HUES6 (cell line): ENCODE results near the gene GLS.

Source experiments
- H3K27ac ChIP-seq: 2 replicates; pipeline ENCODE4 v1.7.0; 2013; ENCODE audit warnings: low read depth, mild to moderate bottlenecking, low read length, inconsistent platforms
- H3K27me3 ChIP-seq: 2 replicates; pipeline ENCODE4 v1.6.1; 2013; ENCODE audit warnings: low read length; ENCODE audit not compliant: control insufficient read depth, insufficient read depth
- H3K36me3 ChIP-seq: 2 replicates; pipeline ENCODE4 v1.6.1; 2013; ENCODE audit warnings: low read length; ENCODE audit not compliant: control insufficient read depth, insufficient read depth
- H3K4me1 ChIP-seq: 2 replicates; pipeline ENCODE4 v1.6.1; 2013; ENCODE audit warnings: low read length; ENCODE audit not compliant: control insufficient read depth, insufficient read depth
- H3K4me3 ChIP-seq: 2 replicates; pipeline ENCODE4 v1.5.1; 2013; ENCODE audit warnings: low read depth, low read length
- H3K9ac ChIP-seq: one replicate; pipeline ENCODE4 v1.6.1; 2013; ENCODE audit warnings: mild to moderate bottlenecking, low read length
- H3K9me3 ChIP-seq: 2 replicates; pipeline ENCODE4 v1.6.1; 2013; ENCODE audit warnings: low read depth, low read length; ENCODE audit not compliant: control insufficient read depth, insufficient read depth

Gene GLS

DNA sequence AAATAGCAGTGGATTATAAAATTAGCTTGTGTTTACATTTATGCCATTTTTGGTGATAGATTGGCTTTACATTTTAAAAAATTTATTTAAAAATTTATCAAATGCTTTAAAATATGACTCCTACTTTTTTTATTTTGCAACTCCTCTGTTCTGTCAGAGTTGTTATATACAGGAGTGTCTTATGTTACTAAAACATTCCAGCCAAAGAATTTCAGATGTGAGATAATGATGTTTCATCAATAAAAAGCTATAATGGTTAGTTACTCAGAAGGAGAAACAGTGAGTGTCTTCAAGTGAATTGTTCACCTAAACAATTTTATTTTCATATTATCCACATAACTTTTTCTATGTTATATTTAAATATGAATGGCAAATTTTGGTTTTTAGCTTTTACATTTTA is 52.7 kb downstream of the GLS start:
- H3K4me1 ChIP-seq = peaks cover 41% of the 10 kb centered on the region
- H3K9ac ChIP-seq = no peak overlapping the region
- H3K36me3 ChIP-seq = peaks cover 35% of the 10 kb centered on the region
- no peak overlapping the region for H3K4me3 ChIP-seq
- no peak overlapping the region for H3K27ac ChIP-seq
- H3K27me3 ChIP-seq = no peaks in the 10 kb centered on the region
- H3K9me3 ChIP-seq = no peaks in the 10 kb centered on the region

DNA sequence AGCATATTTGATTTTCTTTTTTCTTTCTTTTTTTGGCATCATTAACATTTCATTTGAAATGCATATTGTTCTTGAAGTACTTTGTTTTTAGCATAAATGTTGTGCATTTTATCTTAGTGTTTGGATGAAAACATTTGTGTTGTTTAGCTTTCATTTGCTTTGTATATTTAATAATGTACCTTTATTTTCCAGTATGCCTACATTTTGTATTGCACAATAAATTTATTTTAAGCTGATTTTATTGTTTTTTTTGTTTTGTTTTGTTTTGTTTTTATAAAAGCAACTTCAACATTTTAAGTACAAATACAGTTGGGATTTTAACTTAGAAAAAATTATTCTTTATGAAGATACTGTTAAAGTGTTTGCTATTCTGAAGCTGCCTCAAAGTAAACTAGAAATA is 54.4 kb downstream of the GLS start:
- H3K4me1 ChIP-seq = peaks cover 46% of the 10 kb centered on the region
- no peaks in the 10 kb centered on the region for H3K27me3 ChIP-seq
- no peak overlapping the region for H3K4me3 ChIP-seq
- H3K27ac ChIP-seq = peak overlapping the region; percentile 46; the same call in 1 of the 2 replicates
- peaks cover 23% of the 10 kb centered on the region for H3K36me3 ChIP-seq
- H3K9me3 ChIP-seq = no peaks in the 10 kb centered on the region
- no peak overlapping the region for H3K9ac ChIP-seq

DNA sequence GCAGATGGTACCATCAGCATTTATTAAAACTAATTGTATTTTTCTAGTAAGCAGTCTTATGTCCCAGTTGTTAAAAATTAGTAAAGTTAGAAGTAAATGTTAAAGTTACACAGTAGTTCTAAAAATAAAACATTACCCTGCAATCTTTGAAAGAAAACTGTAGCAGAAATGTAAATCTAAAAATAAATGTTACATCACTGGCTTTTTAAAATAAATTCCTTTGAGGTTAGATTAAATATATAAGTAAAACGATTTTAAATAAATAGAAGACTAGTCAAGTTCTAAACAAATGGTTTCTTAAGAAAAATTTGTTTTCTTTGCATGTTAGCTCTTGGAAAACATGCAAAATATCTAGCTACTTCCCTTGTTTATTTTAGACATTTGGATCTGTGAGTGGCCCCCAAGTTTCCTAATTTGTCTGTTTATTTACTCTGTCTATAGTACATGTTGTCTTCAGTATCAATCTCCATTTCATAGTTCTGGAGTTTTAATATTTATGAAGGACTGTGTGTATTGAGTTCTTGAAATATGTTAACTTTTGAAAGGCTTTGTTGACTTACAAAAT is 58.2 kb downstream of the GLS start:
- Histone ChIP-seq H3K9ac (no peak overlapping the region), H3K27ac (no peak overlapping the region), H3K36me3 (peaks cover 4% of the 10 kb centered on the region), H3K9me3 (no peaks in the 10 kb centered on the region), H3K4me3 (no peak overlapping the region), H3K27me3 (no peaks in the 10 kb centered on the region), H3K4me1 (peaks cover 37% of the 10 kb centered on the region)

DNA sequence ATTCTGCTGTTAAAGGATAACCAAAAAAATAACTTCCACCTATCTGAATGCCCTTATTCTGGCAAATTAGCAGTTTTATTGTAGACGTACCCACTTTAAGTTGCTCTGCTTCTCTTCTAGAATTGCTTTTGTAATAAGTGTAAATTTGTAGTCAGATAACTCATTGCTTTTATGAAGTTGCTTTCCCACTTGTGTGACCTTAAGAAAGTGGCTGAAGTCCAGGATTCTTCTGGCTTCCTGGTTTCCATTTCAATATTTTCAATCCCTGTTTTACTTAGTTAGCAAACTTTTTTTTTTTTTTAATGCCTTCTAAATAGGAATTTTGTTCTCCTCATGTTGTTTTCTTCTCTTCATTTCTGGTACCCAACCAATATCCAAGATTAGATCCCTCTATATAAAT is 59.8 kb downstream of the GLS start:
- Histone ChIP-seq H3K4me1 (peaks cover 21% of the 10 kb centered on the region), H3K36me3 (peaks cover 4% of the 10 kb centered on the region), H3K27ac (no peak overlapping the region), H3K27me3 (no peaks in the 10 kb centered on the region), H3K4me3 (no peak overlapping the region), H3K9ac (no peak overlapping the region), H3K9me3 (no peaks in the 10 kb centered on the region)

DNA sequence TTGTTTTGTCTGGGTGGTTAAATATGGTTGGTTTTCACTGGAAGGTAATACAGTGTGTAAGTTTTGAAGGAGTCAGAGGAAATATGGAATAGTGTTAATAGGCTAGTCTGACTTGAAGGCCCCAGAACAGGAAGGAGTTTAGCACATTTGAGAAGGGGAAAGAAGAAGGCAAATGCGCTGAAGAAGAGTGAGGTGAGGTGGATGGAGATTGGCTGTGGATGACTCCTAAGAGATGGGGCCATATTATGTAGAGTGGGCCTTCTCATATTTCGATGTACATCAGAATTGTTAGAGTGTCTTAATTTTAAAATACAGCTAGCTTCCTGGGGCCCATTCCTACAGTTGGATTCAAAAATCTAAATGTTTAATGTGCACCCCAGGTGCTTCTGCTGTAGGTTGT is 61.0 kb downstream of the GLS start:
- Histone ChIP-seq H3K9ac (no peak overlapping the region), H3K4me1 (peaks cover 10% of the 10 kb centered on the region; the same call in 1 of the 2 replicates), H3K27me3 (no peaks in the 10 kb centered on the region), H3K4me3 (no peak overlapping the region), H3K27ac (no peak overlapping the region), H3K9me3 (no peaks in the 10 kb centered on the region), H3K36me3 (peaks cover 4% of the 10 kb centered on the region)

DNA sequence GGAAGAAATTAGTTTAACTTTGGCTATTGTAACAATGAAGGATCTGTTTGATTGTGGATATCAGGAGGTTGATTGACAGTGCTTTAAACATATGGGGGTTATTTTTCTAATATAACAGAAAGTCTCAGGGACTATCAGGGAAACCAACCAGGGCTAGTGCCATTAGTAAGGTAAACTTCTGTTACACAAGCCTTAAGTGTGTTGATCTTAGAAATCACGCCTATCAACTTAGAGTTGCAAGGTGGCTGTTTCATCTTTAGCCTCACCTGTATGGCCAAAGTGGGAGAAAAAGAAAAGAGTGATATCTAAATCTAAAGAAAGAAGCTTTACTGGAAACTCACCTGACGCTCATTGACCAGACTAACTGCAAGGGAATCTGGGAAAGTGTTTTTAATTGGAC is 62.1 kb downstream of the GLS start:
- Histone ChIP-seq H3K36me3 (no peaks in the 10 kb centered on the region), H3K9ac (no peak overlapping the region), H3K4me1 (peaks cover 8% of the 10 kb centered on the region), H3K27ac (no peak overlapping the region), H3K4me3 (no peak overlapping the region), H3K9me3 (no peaks in the 10 kb centered on the region), H3K27me3 (no peaks in the 10 kb centered on the region)

DNA sequence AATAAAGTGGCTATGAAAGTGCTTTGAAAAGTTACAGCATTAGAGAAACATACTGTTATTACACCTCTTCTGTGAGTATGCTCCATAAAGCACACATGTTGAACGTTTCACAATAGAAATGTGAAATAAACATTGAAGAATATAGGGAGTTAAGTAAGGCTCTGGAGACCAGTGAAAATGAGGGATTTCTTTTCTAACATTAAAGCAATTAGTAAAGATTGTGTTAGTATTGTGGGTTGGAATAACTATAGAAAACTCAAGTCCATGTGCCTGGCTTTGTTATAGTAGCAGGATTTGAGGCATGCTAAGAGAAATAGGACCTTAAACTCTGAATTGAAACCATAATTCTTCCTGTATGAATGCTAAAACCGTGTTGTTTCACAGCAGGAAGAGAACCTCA is 63.1 kb downstream of the GLS start:
- Histone ChIP-seq H3K36me3 (no peaks in the 10 kb centered on the region), H3K4me1 (peaks cover 8% of the 10 kb centered on the region), H3K27ac (no peak overlapping the region), H3K27me3 (no peaks in the 10 kb centered on the region), H3K9ac (no peak overlapping the region), H3K4me3 (no peak overlapping the region), H3K9me3 (no peaks in the 10 kb centered on the region)

DNA sequence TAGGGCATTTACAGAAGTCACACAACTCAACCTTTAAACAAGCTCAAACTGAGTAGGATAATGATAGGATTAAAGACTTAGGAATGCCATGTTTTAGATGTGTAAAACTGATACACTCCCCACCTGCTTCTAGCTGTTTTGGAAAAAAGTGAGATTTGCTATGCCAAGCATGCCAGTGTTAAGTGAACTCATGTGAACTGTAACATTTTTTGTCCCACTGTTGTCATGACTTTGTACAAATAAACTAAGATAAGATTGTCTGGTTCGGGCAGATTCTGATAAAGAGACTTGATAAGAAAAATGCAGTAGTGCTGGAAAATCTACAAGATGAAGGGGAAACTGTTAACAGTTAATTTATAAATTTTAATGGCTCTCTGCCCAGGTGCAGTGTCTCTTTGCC is 66.5 kb downstream of the GLS start:
- H3K27ac ChIP-seq = no peak overlapping the region
- H3K9me3 ChIP-seq = no peaks in the 10 kb centered on the region
- peaks cover 6% of the 10 kb centered on the region for H3K4me1 ChIP-seq
- no peaks in the 10 kb centered on the region for H3K27me3 ChIP-seq
- H3K9ac ChIP-seq = no peak overlapping the region
- H3K36me3 ChIP-seq = no peaks in the 10 kb centered on the region
- no peak overlapping the region for H3K4me3 ChIP-seq

DNA sequence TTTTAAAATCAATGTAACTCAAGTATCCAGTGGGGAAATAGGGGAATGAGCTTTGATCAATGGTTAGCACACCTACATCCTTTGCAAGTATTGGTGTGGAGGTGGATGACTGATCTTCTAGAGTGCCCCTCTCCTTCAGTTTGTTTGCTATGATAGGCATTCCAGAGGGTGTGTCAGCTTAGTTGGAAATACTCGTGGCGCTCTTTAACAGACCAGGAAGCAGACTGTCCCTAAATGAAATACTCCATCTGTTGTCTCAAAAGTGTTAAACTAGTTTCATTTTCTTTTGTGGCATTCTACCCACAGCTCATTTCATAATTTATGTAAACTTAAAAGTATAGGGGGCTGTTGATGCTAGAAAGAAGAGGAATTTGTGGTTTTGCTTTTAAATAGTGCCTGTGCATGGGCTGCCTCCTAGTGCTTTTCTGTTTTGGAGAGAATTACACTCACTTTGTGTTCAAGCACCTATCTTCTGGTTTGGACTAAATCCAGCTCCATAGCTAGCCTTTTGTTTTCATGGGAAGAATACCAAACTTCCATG is 67.2 kb downstream of the GLS start:
- Histone ChIP-seq H3K9me3 (no peaks in the 10 kb centered on the region), H3K4me1 (peaks cover 6% of the 10 kb centered on the region), H3K9ac (no peak overlapping the region), H3K36me3 (no peaks in the 10 kb centered on the region), H3K27me3 (no peaks in the 10 kb centered on the region), H3K4me3 (no peak overlapping the region), H3K27ac (no peak overlapping the region)

DNA sequence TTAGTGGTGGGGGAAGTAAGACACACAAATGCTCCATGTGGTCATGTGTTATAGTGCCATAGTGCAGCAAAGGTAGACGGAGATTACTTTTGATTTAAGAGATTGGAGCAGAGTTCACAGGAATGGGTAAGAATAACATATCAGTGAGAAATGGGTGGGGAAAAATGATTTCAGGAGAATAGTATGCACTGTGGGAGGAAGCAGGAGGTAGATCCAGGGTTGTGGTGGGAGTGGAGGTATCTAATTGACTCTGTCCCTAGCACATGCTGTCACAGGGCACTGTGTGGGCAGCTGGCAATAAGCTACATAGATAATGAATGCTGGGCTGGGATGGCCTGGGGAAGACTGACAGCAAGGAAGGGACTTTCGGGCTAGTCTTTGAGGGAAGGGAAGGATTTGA is 68.0 kb downstream of the GLS start:
- Histone ChIP-seq H3K9me3 (no peaks in the 10 kb centered on the region), H3K9ac (no peak overlapping the region), H3K27ac (no peak overlapping the region), H3K36me3 (no peaks in the 10 kb centered on the region), H3K4me3 (no peak overlapping the region), H3K4me1 (peaks cover 6% of the 10 kb centered on the region), H3K27me3 (no peaks in the 10 kb centered on the region)

DNA sequence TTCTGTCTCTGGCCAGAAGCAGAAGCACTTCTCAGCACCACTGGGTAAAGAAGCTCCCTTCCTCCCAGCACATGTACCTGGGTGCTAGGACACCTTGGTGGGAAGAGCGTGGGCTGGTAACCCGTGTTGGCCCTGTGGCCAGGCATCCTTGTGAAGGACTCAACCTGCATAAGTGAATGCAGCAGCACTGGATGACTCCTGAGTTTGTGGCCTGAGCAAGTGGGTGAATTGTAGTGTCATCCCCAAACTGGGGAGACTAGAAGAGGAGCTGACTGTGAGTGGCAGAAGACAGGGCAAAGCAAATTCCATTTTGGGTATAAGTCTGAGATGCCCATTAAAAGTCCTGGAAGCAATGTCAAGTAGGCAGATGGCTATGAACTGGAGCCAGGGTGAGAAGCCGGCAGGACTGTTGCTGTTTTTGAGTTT is 70.0 kb downstream of the GLS start:
- no peak overlapping the region for H3K9ac ChIP-seq
- H3K36me3 ChIP-seq = no peaks in the 10 kb centered on the region
- no peak overlapping the region for H3K27ac ChIP-seq
- no peaks in the 10 kb centered on the region for H3K27me3 ChIP-seq
- no peaks in the 10 kb centered on the region for H3K9me3 ChIP-seq
- H3K4me1 ChIP-seq = peaks cover 6% of the 10 kb centered on the region
- H3K4me3 ChIP-seq = no peak overlapping the region
